Activated gamma-delta T cell (primary cell): ENCODE measurements around the gene CD99L2.

Experiments used
- DNase-seq: peaks from one replicate; lab custom pipeline; 2025; lab: John Stamatoyannopoulos, UW

Gene CD99L2

DNA sequence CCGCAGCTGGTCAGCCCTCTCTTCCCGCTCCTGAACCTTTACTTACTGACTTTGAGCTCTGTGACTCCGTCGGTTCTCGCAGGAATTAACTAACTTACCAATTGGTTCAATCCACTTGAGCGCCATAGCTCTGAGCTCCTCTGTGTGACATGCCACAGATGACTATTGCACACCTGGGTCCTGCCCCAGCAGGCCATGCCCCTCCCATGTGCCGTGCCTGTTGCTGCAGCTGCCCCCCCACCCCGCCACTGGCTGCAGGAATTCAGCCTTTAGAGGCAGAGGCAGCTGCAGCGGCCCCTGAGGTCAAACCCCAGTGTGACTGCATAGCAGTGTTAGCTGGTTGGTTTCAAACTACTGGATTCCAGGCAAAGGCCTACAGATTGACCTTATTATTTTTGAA is 134.7 kb downstream of the CD99L2 start:
- DNase-seq: no peak

DNA sequence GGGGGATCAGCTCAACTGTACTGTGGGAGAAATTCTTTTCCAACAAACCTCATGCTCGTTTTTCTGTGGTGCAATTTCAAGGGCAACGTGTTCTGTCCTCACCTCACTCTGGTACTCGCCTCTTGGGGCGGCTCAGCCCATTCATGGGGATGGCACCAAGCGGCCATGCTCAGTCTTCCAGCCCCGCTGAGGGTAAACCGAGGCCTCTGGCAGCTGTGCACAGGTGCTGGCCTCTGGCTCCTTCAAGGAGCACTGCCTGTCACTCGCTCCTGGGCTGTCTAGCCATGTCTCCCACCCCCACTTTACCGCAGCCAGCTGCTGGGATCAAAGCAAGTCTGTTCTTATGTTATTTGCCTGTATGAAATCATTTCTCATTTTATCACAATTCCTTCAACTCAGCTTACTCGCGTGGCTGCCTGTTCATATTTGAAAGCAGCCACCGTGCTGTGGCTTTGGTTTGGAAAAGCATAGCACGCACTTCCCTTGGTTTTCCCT is 135.1 kb downstream of the CD99L2 start:
- no peak for DNase-seq

DNA sequence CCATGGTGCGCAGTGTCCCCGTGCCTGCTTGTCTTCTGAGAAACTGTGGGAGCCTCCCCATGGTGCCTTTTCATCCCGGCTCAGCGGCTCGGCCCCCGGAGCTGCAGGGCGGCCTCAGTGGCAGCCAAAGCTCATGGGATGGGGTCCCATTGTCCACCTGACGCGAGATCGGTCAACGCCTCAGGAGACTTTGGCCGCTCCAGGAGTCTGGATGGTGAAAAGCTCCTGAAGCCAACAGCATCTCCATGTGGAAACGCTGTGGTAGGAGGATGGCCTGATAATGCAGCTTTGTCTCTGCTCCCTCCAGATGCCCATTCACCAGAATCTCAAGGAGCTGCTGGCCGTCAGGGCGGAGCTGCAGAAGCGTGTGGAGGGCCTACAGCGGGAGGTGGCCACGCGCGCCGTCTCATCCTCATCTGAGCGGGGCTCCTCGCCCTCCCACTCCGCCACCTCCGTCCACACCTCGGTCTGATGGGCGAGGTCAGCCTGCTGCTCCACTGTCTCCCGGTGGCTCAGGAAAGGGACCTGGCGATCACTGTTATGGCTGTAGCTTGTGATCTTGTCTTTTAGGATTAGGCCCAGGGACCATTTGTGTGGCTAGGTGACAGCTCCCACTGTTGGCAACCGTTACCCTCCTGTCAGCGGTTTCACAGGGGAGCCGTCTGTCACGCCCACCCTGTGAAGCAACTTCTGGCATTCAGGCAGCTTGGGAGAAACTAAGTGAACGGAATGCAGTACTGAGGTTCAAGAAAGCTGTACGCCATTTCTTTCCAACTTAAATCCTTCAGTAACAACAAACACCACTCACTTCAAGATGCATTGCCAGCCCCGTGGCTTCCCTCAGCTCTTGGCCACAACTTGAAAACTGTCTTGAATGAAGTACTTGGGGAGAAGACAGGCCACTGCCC is 136.0 kb downstream of the CD99L2 start:
- no peak for DNase-seq

DNA sequence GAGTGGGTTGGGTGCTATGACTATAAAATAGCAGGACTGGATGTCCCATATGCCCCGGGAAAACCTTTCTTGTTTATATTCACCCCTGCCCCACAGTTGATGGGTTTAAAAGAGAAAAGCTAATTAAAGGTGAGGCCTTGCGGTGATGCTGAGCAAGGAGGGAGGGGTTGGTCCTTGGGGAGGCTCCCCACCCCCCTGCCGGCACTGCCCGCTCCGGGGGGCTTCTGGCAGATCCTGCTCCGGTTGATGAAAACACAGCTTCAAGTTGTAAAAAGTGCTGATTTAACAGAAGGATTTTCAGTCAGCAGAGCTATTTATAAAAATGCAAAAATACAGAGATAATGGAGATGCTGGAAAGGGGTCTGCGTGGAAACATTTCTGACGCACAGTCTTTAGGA is 136.7 kb downstream of the CD99L2 start:
- DNase-seq: no peak

DNA sequence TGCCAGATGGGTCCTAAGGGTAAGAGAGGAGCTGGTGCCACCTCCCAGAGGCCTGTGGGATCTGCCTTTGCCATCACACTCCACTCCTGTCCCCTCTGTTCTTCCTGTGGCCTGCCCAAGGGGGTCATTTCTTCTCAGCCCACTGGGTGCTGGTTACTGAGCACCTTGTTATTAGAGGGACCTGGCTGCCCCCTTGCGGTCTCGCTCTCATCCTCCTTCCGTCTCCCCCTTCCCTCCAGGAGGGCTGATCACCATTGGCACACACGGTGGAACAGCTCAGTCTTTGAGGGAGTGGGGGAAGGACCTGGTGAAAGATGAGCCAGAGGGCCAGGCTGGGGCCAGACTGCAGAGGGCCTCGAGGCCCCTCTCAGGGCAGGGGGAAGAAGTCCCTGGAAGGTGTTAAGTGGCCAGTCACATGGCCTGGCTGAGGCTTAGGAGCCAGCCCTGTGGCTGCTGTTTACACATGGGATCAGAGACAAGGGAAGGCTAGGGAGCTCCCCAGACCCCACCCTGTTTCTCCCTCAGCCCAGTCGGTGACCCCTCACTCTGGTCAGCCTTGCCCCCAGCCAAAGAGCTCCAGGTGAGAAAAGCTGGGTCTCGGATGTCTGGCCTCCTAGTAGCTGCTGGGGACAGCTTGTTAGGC is 137.2 kb downstream of the CD99L2 start:
- DNase-seq: no peak

DNA sequence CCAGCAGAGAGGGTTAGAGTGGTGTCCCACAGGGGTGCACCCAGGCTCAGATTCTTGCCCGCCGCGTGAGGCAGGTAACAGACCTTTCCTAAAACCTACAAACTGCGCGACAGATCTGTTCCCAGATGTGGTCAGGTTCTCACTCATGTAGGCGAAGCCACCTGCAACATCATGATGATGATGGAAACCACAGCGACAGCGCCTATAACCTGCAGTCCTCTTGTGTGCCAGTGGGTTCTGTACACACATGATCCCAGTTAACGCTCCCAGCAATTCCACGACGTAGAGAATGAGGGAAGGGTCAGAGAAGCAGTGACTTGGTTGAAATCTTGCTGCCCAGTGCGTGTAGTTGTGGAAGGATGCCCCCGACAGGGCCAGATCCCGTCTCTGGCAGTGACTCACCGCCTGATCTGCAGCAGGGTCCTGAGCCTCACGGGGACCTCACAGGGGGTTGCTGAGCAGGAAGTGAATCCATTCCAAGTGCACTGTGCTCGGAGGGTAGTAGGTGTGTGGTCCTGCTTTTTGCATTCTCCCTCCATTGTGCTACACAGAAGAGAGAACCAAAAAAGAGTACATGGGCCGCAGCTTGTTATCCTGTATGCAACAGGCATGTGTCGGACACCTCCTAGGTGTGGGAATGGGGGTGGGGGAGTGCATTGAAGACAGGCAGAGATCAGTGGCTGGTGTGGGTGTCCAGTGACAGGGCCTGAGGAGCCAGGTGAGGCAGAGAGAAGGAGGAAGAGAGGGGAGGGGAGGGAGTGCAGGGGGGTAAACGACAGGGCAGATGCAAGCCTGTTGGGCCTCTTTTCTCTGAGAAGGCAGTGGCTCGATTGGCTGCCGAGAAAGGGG is 138.7 kb downstream of the CD99L2 start:
- DNase-seq: no peak

DNA sequence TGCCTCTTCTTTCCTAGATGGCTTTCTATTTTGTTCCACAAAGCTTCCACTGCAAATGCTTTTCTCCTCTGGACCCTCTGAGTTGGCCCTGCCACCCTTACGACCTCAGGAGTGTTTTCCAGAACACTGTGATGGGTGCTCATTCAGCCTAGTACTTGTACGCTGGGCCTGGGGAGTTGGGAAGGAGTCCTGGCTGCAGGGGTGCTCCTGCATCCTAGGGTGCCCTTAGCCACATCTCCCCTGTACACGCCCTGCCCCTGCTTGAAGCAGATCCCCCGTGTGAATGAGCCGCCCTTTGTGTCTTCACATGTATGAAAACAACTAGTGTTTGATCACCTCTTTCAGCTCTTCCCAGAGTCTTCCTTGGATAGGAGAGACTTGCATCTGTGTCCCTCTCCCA is 141.1 kb downstream of the CD99L2 start:
- no peak for DNase-seq

DNA sequence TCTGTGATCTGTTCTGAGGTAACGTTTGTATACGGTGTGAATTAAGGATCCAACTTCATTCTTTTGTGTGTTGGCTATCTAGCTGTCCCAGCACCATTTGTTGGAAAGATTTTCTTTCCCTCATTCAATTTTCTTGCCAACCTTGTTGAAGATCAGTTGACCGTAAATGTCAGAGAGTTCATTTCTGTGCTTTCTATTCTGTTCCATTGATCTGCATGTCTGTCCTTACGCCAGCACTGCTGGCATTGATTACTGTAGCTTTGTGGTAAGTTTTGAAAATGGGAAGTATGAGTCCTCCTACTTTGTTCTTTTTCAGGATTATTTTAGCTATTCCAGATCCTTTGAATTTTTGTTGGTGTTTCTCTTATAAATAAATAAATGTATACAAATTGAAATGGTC is 144.5 kb downstream of the CD99L2 start:
- DNase-seq: no peak

DNA sequence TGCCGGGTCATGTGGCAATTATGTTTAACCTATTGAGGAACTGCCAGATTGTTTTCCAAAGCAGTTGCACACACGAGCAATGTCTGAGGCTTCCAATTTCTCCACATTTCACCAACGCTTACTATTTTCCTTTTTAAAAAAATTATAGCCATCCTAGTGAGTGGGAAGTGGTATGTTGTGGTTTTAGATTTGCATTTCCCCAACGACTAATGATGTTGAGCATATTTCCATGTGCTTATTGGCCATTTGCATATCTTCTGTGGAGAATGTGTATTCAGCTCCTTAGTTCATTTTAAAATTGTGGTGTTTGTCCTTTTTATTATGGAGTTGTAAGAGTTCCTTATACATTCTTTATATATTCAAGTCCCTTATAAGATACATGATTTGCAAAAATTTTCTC is 145.1 kb downstream of the CD99L2 start:
- no peak for DNase-seq

DNA sequence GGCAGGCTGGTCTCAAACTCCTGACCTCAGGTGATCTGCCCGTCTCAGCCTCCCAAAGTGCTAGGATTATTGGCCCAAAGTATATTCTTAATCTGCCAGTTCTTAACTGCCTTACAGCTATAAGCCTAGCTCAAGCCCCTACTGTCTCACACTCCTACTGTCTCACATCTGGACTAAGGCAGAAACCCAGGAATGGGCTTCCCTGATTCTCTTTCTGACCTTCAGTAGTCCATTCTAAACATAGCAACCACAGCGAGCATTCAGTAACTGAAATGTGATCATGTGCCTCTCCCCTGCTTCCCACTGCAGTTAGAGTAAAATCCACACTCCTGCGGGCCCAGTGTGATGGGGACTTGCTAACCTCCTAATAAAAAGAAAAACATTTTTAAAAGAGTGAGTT is 146.3 kb downstream of the CD99L2 start:
- no peak for DNase-seq

DNA sequence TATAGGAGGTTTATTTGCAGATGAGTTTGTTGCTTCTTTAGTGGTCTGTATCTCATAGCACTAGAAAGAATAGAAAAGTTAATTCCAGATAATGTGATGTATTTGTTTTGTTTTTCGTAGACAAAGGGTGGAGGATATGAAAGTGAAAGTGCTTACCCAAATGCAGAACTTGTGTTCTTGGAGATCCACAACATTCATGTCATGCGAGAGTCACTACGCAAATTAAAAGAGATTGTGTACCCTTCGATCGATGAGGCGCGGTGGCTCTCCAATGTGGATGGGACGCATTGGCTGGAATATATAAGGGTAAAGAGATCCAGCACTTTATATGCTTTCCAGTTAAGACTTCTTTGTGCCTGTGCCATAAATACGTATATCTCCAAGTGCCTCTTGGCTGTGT is 162.0 kb downstream of the CD99L2 start:
- DNase-seq: no peak

DNA sequence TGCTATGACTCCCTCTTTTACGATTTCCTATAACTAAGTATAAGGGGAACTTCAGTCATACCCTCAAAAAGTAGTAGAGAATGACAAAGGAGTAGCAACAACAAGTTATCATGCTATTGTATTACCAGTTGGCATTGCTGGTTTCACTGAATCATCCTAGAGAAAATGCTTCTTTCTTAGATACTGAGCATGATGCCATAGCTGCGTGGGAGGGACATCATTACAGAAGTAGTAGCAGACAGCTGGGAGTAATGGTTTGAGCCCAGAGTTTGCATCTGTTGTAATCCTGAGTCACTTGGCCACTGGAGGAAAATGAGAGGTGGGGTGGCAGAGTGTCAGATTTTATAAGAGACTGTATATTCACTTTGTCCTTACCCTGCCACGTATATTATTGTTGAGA is 166.7 kb downstream of the CD99L2 start:
- no peak for DNase-seq

DNA sequence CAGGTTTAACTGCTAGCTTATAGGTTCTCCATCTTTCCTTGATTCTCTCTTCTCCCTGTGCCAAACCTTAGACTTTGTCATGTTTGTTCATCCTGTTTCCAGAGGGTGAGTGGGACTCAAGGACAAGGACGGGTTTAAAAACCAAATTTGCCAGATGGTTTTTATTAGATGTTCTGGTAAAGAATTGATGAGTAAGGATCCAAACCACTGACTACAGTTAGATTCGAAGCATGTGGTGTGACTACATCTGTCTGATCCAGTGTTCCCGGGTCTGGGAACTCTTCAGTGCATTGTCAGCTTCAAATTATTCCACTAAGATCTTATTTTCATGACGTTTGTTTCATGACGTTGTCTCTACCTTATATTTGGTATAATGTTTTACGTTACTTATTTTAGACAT is 167.7 kb downstream of the CD99L2 start:
- no peak for DNase-seq

DNA sequence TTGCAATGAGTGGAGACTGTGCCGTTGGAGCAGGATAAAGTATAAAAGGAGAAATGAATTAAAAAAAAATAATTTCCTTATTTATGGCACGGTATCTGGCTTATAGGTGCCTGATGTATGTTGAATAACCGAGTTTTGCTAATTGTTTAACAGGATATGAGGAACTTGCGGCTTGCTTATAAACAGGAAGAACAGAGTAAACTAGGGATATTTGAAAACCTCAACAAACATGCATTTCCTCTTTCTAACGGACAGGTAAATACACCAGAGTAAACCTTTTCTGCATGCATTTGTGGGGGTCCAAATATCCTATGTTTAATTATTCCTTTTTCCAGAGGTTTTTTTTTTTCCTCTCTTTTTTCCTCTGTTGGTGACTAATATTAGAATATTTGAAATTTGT is 168.5 kb downstream of the CD99L2 start:
- no peak for DNase-seq

DNA sequence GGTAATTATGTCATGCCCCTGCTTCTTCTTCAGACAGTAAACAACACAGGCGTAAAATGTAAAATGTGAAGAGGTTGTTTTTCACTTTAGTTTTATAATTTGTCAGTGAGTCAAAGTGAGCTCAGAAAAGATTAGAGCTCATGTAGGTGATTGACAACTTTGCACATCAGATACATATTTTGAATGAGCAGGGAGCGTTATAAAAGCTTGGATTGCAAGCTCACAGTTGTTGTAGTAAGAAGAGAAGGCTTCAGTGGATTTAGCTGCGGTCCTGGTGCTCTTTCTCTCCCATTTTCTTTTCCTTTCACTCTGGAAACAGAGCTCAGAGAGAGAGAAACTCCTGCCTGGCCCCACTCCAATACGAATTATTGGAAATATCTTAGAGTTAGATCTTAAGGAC is 178.8 kb downstream of the CD99L2 start:
- no peak for DNase-seq
